ENCODE data around the gene GRAMD1C.

Gene GRAMD1C

DNA sequence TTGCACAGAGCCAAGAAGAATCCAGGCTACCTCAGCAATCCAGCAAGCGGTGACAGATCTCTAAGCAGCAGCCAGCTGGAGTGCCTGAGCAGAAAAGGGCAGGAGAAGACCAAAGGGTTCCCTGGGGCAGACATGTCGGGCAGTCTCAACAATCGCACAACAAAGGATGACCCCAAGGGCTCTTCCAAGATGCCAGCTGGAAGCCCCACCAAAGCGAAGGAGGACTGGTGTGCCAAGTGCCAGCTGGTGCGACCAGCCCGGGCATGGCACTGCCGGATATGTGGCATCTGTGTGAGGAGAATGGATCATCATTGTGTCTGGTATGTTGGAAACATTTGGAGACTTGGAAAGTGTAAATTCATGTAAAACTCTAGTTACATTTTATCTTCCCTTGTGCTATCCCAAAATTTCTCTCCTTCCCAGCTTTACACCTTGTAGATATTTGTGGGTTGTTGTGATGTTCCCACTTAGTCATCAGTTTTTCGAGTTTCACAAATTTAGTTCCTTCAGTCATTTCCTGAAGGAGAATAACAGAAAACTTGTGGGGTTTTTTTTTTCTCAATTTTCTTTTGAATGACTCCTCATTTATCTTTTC lies 115.6 kb downstream of the GRAMD1C start:
- TF ChIP-seq, protein P1, sequence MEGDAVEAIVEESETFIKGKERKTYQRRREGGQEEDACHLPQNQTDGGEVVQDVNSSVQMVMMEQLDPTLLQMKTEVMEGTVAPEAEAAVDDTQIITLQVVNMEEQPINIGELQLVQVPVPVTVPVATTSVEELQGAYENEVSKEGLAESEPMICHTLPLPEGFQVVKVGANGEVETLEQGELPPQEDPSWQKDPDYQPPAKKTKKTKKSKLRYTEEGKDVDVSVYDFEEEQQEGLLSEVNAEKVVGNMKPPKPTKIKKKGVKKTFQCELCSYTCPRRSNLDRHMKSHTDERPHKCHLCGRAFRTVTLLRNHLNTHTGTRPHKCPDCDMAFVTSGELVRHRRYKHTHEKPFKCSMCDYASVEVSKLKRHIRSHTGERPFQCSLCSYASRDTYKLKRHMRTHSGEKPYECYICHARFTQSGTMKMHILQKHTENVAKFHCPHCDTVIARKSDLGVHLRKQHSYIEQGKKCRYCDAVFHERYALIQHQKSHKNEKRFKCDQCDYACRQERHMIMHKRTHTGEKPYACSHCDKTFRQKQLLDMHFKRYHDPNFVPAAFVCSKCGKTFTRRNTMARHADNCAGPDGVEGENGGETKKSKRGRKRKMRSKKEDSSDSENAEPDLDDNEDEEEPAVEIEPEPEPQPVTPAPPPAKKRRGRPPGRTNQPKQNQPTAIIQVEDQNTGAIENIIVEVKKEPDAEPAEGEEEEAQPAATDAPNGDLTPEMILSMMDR (IDR thresholded peaks at IDR 0.05; ENCODE audit: control insufficient read depth, insufficient read depth, low read depth, low read length, missing control alignments), result no peak
- DNase-seq (ENCODE audit: low read depth), result no peak
- H3K4me3 ChIP-seq (ENCODE audit: control insufficient read depth, low read depth, low read length), result no peak overlapping the region

DNA sequence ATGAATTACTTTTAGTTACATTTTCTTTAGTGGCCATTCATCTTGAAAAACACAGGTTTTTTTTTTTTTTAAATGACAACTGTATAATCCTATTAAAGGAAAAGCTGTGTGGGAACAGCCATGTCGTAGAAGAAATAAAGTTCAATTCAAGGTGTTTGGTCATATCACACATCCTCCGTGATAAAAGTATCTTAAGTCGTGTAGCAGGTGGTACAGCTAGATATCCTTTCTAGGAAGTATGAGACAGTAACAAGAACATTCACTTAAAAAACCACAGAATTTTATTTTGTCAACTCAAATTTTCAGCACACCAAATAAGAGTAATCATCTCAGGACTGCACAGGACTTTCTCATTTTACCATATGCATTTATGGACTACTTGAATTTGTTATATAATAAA lies 125.3 kb downstream of the GRAMD1C start:
- no peak for DNase-seq (ENCODE audit: low read depth)
- no peak overlapping the region for H3K4me3 ChIP-seq (ENCODE audit: control insufficient read depth, low read depth, low read length)
- TF ChIP-seq, protein P1 (IDR thresholded peaks at IDR 0.05; ENCODE audit: control insufficient read depth, insufficient read depth, low read depth, low read length, missing control alignments), result no peak

- DNase-seq (ENCODE audit: low read depth), result no peak
- TF ChIP-seq, protein P1 (IDR thresholded peaks at IDR 0.05; ENCODE audit: control insufficient read depth, insufficient read depth, low read depth, low read length, missing control alignments), result no peak
- H3K4me3 ChIP-seq (ENCODE audit: control insufficient read depth, low read depth, low read length), result no peak overlapping the region
Observed at GRCh38 chr3:113966172-113966571, 127.6 kb downstream of the GRAMD1C start.

GRCh38 chr3:113968986-113969385 lies 130.4 kb downstream of the GRAMD1C start:
- TF ChIP-seq, protein P1 (IDR thresholded peaks at IDR 0.05; ENCODE audit: control insufficient read depth, insufficient read depth, low read depth, low read length, missing control alignments), result no peak
- DNase-seq (ENCODE audit: low read depth), result peak; percentile 18

DNA sequence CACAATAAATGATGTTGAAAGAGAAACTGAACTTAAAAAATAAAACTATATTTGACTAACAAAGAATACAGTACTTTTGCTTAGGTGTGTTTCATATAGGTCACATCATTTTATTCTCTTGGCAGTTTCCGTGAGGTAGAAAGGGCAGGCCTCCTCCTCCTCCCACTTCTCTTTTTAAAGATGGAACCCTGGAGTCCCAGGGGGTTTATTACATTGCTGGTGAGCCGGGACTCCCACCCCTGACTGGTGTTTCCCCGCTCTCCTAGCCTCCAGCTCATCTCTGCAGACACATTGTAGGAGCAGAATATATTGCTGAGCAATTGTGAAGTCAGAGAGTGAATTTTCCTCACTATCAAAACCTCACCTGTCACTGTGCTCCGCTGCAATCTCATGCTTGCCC lies 139.2 kb downstream of the GRAMD1C start:
- no peak overlapping the region for H3K4me3 ChIP-seq (ENCODE audit: control insufficient read depth, low read depth, low read length)
- no peak for DNase-seq (ENCODE audit: low read depth)
- TF ChIP-seq, protein P1 (IDR thresholded peaks at IDR 0.05; ENCODE audit: control insufficient read depth, insufficient read depth, low read depth, low read length, missing control alignments), result no peak

More at GRCh38 chr3:113968986-113969385, 130.4 kb downstream of the GRAMD1C start:
- H3K4me3 ChIP-seq (ENCODE audit: control insufficient read depth, low read depth, low read length), result no peak overlapping the region

GRCh38 chr3:113979916-113980315 lies 141.3 kb downstream of the GRAMD1C start:
- no peak overlapping the region for H3K4me3 ChIP-seq (ENCODE audit: control insufficient read depth, low read depth, low read length)
- DNase-seq (ENCODE audit: low read depth), result no peak
- TF ChIP-seq, protein P1 (IDR thresholded peaks at IDR 0.05; ENCODE audit: control insufficient read depth, insufficient read depth, low read depth, low read length, missing control alignments), result no peak

All from AG09309 (cell line).